ENCODE measurements around the gene USP3. TPM values are rescaled to one million over a fixed set of nuclear protein-coding genes. Genes with fewer than 3 reads are reported as not detected.

USP3 gene
- total and polyA plus RNA-seq, 2 donors (not counting 3 experiments of a cell fraction or from before 2014, with no cell fraction given), result 18.8 to 52.4 TPM

- Histone ChIP-seq H4K20me1 (replicated peaks; ENCODE audit: control insufficient read depth, extremely low read depth, insufficient read depth, low read length) (no peaks in the 10 kb centered on the region), H3K4me3 (replicated peaks in 1 of 3; ENCODE audit: insufficient read depth in 1 of 3, low read depth in 1 of 3, low read length in 3 of 3) (no peak overlapping the region), H3K4me1 (ENCODE audit: control insufficient read depth, extremely low read depth, insufficient read depth, low read length) (peaks cover 5% of the 10 kb centered on the region), H3K9me1 (replicated peaks; ENCODE audit: control insufficient read depth, extremely low read depth, insufficient read depth, low read length) (no peaks in the 10 kb centered on the region), H3K36me3 (ENCODE audit: control insufficient read depth in 2 of 2, extremely low read depth in 1 of 2, insufficient read depth in 2 of 2, low read length in 2 of 2) (peaks cover 7 to 9% of the 10 kb centered on the region in 2 experiments), H3K27ac (ENCODE audit: insufficient read depth, low read depth, low read length) (no peak overlapping the region), H3K4me2 (ENCODE audit: insufficient read depth, low read length) (no peak overlapping the region), H2AFZ (ENCODE audit: low read depth, low read length) (no peak overlapping the region), H3K9ac (replicated peaks; ENCODE audit: extremely low read depth, insufficient read depth, low read length) (no peak overlapping the region), H3K27me3 (ENCODE audit: control insufficient read depth in 2 of 2, insufficient read depth in 2 of 2, low read length in 2 of 2) (no peaks in the 10 kb centered on the region), H3K9me3 (replicated peaks; ENCODE audit: control insufficient read depth, insufficient read depth, low read length) (no peaks in the 10 kb centered on the region), H3K79me2 (ENCODE audit: control insufficient read depth, insufficient read depth, low read length) (no peaks in the 10 kb centered on the region)
- TF ChIP-seq EZH2 (IDR thresholded peaks at IDR 0.05; ENCODE audit: borderline replicate concordance, low read depth, low read length, severe bottlenecking) (no peak), MAX (IDR thresholded peaks at IDR 0.05; ENCODE audit: insufficient read depth, insufficient read length) (no peak), FOS (IDR thresholded peaks at IDR 0.05; ENCODE audit: borderline replicate concordance, insufficient read depth, low read length) (no peak), GATA2 (IDR thresholded peaks at IDR 0.05; ENCODE audit: insufficient read depth, insufficient read length, low read depth, low read length) (no peak), MYC (IDR thresholded peaks at IDR 0.05; ENCODE audit: low read depth, low read length) (no peak), POLR2AphosphoS5 (IDR thresholded peaks at IDR 0.05; ENCODE audit: insufficient read depth, low read depth, low read length) (no peak), JUN (IDR thresholded peaks at IDR 0.05; ENCODE audit: borderline replicate concordance, insufficient read depth, insufficient read length, low read depth) (no peak), POLR2A (IDR thresholded peaks at IDR 0.05; ENCODE audit: low read depth, low read length) (no peak), CTCF (IDR thresholded peaks at IDR 0.05; ENCODE audit: extremely low read depth in 1 of 2, insufficient read depth in 1 of 2, low read depth in 1 of 2, low read length in 2 of 2) (no peak)
- intact Hi-C loops (cut with micrococcal nuclease), result no loop called here
- POLR2A ChIA-PET, result no interaction called here
- CTCF ChIA-PET, result interaction anchor here (1.2 to 9.4 kb wide), 4 partner anchors 8 to 129 kb away, joined by 3 to 78 read pairs (median 9); no protein-coding TSS in a partner anchor
- dilution Hi-C loops (cut with MboI; ENCODE audit: extremely low pct_ligation_motif_present, low sequenced_read_pairs), result no loop called here
- DNase-seq (ENCODE audit: low read depth, low spot score) (no peak), FAIRE-seq (no peak)
- no TSS peak for BruUV-seq (replicated peaks)
Measured at GRCh38 chr15:63595688-63596087, 91.3 kb downstream of the USP3 start.

Measured in endothelial cell of umbilical vein (primary cell).